Spleen (tissue), 7 donors: ENCODE measurements around the gene PRDM7.

Experiments
- CTCF ChIP-seq, 11 experiments: fragments of 200-600 bp in 7 of 11; fragments of 450-650 bp in 4 of 11; sonication (generic) in 4 of 11; IDR thresholded peaks in 8 of 11; conservative IDR thresholded peaks in 3 of 11; 1 replicate in 7 of 11; 2 replicates in 4 of 11; pipeline versions ENCODE4 v1.4.0 to v1.8.0; 2016 to 2021; ENCODE audit warnings: antibody characterized with exemption in 11 of 11, inconsistent platforms in 4 of 11, mild to moderate bottlenecking in 1 of 11
- POLR2A ChIP-seq, 3 donors: fragments of 450-650 bp; IDR thresholded peaks; one replicate each; pipeline ENCODE4 v1.5.1; 2017; ENCODE audit warnings: antibody characterized with exemption in 3 of 3, mild to moderate bottlenecking in 1 of 3
- donor health status: DM: no; HTN: no; CAD: no; lungs with moderate emphysema.
- donor health status: DM: no; HTN: no; CAD: no.
- donor health status: DM: no; HTN: no; CAD: no.

GRCh38 chr16:90026135-90026534 is 51.0 kb downstream of the PRDM7 start:
- TF ChIP-seq CTCF (IDR thresholded peaks at IDR 0.05 in 8 of 11, conservative IDR thresholded peaks at IDR 0.05 in 3 of 11) (peak in 1 of 11 experiments; percentile 13), POLR2A (IDR thresholded peaks at IDR 0.05) (no peak)
